NCI-H2227 (cell line): ENCODE data around the gene FRMD1.

Source experiments
- DNase-seq: peaks from one replicate; lab custom pipeline; 2025; ENCODE audit not compliant: unreplicated experiment; lab: John Stamatoyannopoulos, UW

FRMD1 gene

DNA sequence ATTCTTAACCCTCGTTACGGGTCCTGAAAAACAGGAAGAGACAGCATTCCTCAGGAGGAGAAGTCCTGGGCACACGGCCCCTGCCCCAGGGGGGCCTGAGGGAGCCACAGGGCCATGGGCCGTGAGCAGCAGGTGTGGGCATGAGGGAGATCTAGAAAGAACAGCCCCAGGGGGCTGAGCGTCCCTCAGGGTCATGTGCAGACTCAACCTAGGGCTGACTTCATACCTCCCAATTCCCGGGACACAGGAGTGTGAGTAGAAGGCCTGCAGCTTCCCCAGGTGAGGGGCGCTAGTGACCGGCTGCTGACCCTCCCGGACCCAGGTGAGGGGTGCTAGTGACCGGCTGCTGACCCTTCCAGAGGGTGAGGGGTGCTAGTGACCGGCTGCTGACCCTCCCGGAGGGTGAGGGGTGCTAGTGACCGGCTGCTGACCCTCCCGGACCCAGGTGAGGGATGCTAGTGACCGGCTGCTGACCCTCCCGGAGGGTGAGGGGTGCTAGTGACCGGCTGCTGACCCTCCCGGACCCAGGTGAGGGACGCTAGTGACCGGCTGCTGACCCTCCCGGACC lies 35.1 kb downstream of the FRMD1 start:
- no peak for DNase-seq

DNA sequence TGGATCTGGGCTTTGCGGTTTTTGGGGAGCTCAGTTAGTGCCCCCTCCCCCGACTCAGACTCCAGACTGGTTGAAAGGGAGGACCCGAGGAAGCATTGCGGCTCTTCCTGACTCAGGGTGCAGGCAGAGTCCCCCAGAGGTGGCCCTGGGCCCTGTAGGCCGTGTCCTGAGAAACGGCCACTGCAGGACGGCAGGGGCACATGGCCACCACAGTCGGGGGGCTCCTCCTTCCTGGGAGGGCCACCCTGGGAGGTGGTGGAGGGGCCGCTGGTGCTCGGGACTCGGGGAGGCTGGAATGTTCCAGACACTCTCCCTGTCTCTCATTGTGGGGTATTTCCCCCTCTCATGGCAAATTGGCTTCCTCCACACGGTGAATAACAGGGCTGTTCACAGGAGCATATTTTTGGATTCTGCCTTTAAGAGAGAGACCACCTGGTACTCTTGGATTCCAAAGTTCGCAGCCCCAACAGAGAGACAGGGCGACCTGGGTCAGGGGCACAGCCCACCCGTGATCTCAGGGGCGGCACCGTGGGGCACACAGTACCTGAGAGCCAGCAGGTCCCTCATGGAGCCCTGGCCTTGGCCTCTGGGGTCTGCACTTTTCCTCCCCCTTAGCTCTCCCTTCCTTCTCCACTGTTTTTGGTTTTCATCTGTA lies 35.7 kb downstream of the FRMD1 start:
- no peak for DNase-seq

GRCh38 chr6:168042426-168043192 lies 36.4 kb downstream of the FRMD1 start:
- DNase-seq = no peak

DNA sequence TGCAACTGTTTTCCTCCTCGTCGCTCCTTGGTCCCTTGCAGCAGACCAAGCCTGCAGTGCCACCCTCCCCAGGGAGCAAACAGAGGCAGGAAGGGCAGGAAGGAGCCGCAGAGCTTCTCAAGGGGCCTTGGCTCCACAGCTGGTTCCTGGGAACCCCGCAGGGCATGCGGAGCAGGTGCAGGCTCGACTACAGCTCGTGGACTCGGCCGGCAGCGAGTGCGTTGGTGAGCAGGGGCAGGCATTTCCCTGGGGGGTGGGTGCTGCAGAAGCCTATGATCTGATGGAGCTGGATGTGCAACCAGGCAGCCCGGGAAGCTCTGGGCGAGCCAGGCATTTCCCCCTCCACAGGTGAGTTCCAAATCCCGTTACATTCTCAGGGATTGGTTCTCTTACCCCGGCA lies 37.1 kb downstream of the FRMD1 start:
- no peak for DNase-seq

- no peak for DNase-seq
Observed at GRCh38 chr6:168040856-168041496, 38.0 kb downstream of the FRMD1 start.

DNA sequence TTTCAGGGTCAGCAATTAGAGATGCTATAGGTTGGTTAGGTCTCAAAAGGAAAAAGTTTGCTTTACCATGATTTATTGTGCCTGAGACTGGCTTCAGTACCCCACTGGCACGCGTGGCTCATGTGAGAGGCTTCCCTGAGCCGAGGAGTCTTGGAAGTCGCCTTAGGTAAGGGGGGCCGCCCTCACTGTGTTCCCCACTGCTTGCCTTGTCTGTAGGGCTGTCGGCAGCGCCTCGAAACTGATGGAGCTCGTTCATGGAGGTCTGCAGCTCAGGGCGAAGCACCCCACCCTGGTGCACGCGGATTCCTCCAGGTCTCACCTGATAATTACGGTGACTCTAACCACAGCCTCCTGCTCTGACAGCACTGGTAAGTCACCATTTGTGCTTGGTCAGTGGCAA lies 39.2 kb downstream of the FRMD1 start:
- DNase-seq = no peak

DNA sequence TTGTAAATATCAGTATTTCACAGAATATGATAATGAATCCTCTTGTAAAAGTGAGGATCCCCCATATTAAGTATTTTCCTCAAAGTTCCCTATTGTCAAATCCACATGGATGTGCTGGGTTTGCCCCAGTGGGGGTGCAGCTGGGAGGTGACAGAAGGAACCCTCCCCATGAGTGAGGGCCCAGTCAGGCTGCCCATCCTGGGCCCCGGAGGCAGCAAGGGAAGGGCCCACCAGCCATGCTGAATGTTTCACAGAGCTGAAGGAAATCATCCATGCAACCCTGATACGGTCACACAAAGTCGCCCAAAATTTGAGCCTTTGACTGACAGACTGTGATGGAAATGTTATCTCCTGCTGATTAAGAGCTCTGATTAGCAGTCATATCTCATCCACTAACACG lies 39.7 kb downstream of the FRMD1 start:
- no peak for DNase-seq

DNA sequence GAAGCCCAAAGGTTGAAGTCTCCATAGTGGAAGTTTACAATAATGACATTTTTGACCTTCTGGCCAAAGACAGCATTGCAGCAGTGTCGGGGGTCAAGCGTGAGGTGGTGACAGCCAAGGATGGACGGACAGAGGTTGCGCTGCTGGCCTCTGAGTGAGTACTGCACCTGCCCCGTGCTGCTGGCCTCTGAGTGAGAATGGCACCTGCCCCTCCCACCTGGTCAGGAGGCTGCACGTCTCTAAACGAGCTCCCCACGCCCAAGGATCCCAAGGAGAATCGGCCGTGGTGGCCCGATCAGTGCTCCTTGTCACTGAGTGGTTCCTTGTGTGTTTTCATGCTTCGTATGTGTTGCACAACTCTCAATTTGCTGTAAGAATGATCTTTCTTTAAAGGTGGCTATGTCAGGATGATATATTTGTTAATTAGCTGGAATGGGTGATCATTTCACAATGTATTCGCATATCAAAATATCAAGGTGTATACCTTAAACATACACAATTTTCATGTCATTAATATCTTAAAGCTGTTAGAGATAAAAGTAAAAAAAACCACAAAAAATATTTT lies 40.4 kb downstream of the FRMD1 start:
- no peak for DNase-seq

- DNase-seq = no peak
Observed at GRCh38 chr6:168037856-168038255, 41.2 kb downstream of the FRMD1 start.

GRCh38 chr6:168037242-168037641 lies 41.8 kb downstream of the FRMD1 start:
- DNase-seq = no peak

DNA sequence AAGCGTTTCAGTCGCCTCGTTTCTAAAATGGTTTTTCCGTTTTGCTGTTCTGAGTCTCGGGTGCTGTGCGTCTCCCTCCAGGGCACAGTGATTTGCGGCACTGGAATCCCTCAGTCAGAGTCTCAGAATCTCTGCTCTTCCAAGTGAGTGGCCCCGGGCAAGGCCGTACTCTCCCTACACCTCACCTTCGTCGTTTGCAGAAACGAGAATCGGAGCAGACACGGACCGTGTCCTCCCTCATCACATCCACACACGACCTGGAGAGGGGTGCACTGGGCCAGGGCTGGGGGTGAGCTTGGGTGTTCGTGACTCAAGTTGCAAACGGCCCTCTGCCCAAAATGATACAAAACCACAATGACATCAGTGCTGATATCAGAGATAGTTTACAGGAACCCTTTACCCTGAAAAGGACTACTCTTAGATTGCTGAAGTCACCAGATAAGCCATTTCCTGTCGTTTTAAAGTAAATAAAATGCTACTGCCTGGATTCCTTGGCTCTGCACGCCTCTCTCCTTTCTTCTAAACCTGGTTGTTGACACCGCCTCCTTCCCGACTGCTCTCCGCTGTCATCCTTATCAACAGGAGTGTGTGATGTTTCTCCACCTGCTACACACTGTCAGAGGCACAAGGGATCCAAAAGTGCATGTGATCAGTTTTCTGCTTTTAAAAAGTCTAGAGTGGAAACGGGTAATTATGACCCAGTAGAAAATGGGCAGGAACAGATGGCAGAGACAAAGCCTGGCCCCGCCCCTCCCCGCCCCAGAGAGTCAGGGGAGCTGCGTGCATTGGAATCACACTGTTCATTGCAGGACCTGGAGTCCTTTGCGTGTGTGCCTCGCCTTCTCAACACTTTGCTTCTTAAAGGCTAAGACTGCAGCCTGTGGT lies 43.1 kb downstream of the FRMD1 start:
- peak; percentile 64 for DNase-seq

DNA sequence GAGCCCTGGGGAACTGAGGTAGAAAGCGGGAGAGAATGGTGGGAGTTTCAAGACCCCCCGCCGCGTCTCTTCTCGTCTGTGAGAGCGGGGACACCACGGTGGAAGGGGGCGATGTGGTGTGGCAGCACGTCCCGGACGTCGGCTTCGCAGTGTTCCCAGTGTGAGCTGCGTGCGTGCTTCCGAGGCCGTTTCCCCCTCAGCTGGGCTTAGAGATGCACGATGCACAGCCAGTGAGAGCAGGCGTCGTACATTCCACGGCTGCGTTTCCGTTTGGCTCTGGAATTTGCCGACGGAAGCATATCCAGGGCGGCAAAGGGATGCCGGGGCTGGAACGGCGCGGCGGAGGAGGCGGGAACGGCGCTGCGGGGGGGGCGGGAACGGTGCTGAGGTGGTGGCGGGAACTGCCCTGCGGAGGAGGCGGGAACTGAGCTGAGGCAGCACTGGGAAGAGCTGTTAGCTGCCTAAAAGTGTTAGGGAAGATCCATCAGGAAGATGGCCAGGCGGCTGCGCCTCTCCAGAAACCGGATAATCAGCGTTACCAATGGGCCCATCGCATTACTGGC lies 43.8 kb downstream of the FRMD1 start:
- peak; percentile 69 for DNase-seq

DNA sequence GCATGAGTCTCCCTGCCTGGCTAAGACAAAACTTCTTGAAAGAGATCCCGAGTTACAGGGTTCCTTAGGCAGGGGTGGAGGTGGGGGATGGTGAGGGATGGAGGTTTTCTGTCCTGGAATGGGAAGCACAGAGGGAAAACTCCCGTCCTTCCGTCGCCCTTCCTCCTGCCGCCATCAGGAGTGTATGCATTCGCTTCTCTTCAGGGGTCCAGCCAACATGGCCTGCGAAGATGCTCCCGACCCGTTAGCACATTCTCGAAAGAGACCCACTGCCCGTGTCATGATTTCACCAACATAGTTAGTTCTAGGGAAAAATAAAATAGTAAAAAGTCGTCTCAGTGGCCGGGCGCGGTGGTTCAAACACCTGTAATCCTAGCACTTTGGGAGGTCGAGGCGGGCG lies 44.5 kb downstream of the FRMD1 start:
- DNase-seq = no peak

GRCh38 chr6:168033791-168034190 lies 45.2 kb downstream of the FRMD1 start:
- DNase-seq = no peak

- no peak for DNase-seq
Observed at GRCh38 chr6:168032005-168032760, 46.8 kb downstream of the FRMD1 start.

GRCh38 chr6:168031411-168031971 lies 47.5 kb downstream of the FRMD1 start:
- no peak for DNase-seq

GRCh38 chr6:168030908-168031307 lies 48.1 kb downstream of the FRMD1 start:
- no peak for DNase-seq

GRCh38 chr6:168030218-168030746 lies 48.7 kb downstream of the FRMD1 start:
- no peak for DNase-seq
